Esophagus squamous epithelium (tissue), 4 donors: Measurements from ENCODE around the gene CDCP1.

Experiments used
- CTCF ChIP-seq, 6 experiments: fragments of 450-650 bp in 4 of 6; fragments of 200-600 bp in 2 of 6; sonication (generic) in 2 of 6; IDR thresholded peaks; one replicate each; pipeline ENCODE4 v1.5.1; 2016 to 2019; ENCODE audit warnings: antibody characterized with exemption in 6 of 6, mild to moderate bottlenecking in 4 of 6, moderate library complexity in 4 of 6
- POLR2A ChIP-seq, 4 donors: fragments of 450-650 bp; IDR thresholded peaks; one replicate each; pipeline ENCODE4 v1.6.1; 2017; ENCODE audit warnings: antibody characterized with exemption in 4 of 4, mild to moderate bottlenecking in 4 of 4, moderate library complexity in 3 of 4

GRCh38 chr3:45139372-45140140 is 6.6 kb downstream of the CDCP1 start:
- TF ChIP-seq POLR2A (IDR thresholded peaks at IDR 0.05) (no peak), CTCF (IDR thresholded peaks at IDR 0.05) (no peak)
